D341Med (cell line): ENCODE data around the gene ALDH2.
"Not testable (repeated sequence)": the region's sequence is repeated elsewhere in the genome, so short reads cannot be mapped to it uniquely, and the experiment has no call there.

Experiments used
- DNase-seq: peaks from one replicate; pipeline ENCODE4 v3.0.0; 2012; ENCODE audit warnings: low spot score

Gene ALDH2

GRCh38 chr12:111788178-111788654 lies 21.5 kb downstream of the ALDH2 start:
- peak; percentile 37 for DNase-seq

- DNase-seq: no peak
These were observed 23.0 kb downstream of the ALDH2 start for GRCh38 chr12:111789779-111790178.

- no peak for DNase-seq
These were observed 24.8 kb downstream of the ALDH2 start for GRCh38 chr12:111791507-111791906.

DNA sequence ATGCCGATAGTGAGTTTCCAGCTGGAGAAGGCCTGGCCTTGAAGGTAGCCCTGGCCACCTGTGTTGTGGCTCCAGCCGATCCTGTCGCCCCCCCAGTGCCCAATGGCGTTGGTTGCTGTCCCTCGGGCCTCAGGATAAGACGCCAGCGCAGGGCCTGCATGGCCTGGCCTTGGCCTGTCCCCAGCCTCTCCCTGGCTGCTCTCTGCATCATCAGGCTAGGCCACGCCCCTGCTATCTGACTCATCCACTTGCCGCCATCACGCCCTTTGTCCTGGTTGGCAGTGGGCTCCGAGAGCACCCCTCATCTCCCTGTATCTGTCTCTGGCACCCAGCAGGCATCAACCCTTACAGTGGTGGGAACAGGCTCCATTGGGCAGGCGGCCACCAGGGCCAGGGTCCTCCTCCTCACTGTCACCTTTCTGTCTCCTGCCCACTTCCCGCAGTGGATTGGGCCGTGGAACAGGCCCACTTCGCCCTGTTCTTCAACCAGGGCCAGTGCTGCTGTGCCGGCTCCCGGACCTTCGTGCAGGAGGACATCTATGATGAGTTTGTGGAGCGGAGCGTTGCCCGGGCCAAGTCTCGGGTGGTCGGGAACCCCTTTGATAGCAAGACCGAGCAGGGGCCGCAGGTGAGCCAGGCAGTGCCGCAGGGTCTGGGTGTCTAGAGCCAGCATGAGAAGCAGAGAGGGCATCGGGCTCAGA lies 25.6 kb downstream of the ALDH2 start:
- no peak for DNase-seq

DNA sequence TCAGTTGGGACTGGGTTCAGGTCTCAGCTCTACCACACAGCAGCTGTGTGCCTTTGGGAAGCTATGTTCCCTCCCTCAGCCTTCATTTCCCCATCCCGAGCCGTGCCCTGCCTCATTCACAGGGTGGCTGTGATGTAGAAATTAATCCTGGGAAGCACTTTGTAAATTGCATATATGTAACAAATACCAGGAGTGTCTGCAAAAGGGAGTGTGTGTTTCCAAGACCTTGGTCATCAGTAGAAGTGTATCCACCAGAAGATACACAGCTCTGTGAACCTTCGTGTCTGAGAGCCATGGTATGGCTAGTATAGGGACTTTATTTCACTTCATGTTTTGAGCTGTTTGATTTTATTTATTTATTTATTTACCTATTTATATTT lies 26.1 kb downstream of the ALDH2 start:
- DNase-seq: no peak

- DNase-seq: no peak
These were observed 31.4 kb downstream of the ALDH2 start for GRCh38 chr12:111798182-111798581.

DNA sequence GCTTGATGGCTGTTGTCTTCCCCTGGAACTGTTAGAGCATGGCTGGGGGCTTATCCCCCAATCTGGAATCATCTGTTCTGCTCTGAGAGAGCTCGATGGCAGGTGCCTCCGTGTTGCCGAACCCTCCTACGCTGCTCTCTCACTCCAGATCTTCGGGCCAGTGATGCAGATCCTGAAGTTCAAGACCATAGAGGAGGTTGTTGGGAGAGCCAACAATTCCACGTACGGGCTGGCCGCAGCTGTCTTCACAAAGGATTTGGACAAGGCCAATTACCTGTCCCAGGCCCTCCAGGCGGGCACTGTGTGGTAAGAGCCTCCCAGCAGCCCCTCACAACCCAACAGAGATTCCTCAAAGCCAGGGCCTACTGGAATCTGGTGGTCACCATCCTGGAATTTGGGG lies 33.0 kb downstream of the ALDH2 start:
- no peak for DNase-seq

- no peak for DNase-seq
These were observed 36.4 kb downstream of the ALDH2 start for GRCh38 chr12:111803038-111803626.

GRCh38 chr12:111803851-111804250 lies 37.1 kb downstream of the ALDH2 start:
- no peak for DNase-seq

DNA sequence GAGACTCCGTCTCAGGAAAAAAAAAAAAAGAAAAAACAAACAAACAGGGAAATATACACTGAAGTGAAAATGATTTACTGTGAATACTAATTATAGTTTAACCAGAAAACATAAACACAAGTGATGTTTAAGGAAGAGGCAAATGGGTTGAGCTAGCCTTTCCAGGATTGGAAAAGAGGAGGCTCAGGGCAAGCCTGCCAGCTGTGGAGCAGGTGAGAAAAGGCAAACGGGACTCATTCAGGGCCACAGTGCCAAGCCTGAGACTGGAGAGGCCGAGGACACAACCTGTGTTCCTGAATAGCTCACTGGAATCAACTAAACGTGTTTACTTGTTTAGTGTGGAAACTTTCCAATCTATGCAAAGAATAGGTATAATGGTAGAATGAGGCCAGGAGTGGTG lies 39.6 kb downstream of the ALDH2 start:
- DNase-seq: no peak

DNA sequence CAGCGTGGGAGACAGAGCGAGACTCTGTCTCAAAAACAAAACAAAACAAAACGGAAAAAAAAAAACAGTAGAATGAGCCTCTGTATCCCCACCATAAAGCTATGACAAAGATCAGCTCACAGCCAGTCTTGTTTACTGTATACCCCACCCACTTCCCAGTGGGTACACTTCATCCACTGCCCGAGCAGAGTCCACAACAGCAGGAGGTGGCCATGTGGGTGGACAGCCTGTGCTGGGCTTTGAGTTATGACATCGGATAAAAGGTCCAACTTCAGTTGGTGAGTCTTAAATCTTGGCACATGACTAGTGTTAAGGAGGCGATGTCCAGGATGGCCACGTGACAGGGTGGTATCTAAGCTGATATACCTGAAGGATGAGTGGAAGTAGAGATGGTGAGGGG lies 40.5 kb downstream of the ALDH2 start:
- DNase-seq: no peak

GRCh38 chr12:111812881-111813741 lies 46.4 kb downstream of the ALDH2 start:
- peak; percentile 90 for DNase-seq

DNA sequence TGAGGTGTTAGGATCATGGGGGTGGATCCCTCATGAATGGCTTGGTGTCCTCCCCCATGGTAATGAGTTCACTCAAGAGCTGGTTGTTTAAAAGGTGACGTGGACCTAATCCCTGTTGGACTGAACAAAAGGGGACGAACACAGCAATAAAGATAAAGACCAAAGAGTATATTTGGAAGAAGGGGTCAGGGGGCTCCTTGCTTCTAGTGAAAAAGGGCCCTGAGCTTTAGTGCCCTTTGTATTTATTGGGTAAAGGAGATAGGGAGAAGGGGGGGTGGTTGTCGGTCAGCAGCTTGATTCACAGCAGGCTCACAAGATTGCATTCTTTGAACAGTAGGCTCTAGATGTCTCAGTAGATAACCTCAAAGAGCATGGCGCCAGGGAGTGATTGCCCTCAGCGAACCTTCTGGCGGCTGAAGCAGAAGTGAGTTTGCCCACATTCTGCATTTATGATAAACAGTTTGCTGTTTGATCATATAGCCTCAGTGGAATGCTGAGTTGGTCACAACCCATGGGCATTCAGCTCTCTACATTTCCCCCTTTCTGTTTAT lies 49.4 kb downstream of the ALDH2 start:
- no peak for DNase-seq

GRCh38 chr12:111816898-111817297 lies 50.2 kb downstream of the ALDH2 start:
- DNase-seq: not testable (repeated sequence)

DNA sequence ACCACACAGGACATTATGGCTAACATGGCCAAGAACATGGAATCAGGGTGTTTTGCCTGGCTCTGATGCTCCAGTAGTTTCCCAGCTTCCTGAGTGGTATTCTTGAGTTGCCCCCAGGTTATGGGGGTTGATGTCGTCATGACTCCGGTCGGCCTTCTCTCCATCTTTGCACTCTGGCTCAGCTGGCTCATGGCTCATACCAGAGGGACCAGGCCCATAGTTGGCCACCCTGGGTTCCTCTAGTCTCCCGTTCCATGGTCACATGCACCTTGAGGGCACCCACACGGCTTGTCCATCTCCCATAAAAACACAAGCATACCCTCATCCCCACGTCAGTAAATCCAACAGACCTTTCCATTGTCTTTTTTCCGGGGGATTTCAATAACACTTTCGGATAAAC lies 51.6 kb downstream of the ALDH2 start:
- no peak for DNase-seq

DNA sequence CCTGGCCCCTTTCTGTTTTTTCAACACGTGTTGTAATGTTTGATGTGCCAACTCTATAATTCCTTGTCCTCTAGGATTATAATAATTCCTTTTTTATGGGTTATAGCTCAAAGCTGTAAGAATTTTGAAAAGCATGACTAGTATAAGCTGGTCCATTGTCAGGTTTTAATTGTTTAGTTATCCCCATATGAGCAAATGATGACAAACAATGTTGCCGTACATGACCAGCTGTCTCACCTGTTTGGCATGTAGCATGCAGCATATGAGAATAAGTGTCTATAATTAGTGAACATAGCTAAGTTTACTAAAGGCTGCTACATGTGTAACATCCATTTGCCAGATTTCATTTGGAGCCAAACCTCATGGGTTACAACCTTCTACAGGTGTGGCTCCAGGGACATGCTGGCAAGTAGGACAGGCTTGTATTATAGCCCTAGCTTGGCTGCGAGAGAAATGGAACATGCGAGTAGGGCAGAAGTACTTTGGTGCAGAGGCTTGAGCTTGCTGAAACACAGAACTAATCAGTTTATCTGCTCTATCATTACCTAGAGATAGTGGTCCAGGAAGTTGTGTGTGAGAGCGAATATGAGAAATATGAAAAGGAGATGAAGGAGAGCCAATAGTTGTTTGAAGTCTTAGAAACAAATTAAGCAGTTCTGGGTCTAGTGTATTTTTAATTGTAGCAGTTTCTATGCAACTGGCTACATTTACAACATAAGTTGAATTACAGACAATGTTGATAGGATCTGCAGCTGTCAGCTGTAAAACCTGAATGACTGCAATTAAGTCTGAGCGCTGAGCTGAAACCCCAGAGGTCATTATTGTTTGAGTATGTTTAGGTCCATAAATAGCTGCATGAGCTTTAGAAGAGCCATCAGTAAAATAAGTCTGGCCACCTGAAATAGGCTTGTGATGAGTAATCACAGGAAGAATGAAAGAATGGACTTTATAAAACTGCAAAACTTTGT lies 52.7 kb downstream of the ALDH2 start:
- no peak for DNase-seq

DNA sequence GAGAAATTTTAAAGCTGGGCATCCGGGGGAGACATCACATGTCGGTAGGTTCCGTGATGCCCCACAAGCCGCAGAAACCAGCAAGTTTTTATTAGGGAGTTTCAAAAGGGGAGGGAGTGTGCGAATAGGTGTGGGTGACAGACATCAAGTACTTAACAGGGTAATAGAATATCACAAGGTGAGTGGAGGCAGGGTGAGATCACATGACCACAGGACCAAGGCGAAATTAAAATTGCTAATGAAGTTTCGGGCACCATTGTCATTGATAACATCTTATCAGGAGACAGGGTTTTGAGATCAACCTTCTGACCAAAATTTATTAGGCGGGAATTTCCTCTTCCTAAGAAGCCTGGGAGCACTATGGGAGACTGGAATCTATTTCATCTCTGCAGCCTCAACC lies 54.1 kb downstream of the ALDH2 start:
- not testable (repeated sequence) for DNase-seq

- no peak for DNase-seq
These were observed 56.2 kb downstream of the ALDH2 start for GRCh38 chr12:111822886-111823285.

DNA sequence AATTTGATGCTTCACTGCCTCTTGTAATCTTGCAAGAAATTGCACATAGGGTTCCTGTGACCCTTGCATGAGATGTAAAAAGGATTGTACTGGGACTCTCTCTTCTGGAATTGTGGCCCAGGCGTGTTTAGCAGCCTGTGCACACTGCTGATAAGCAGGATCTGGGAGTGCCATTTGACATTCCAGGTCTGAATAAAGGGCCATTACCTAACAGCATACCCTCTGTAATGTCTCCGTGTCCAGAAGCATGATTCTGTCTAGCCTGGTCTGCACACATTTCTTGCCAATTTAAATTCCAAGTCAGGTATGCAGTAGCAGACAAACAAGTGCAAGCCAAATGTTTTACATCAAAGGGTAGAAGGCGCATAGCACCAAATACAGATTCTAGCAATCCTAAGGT lies 57.2 kb downstream of the ALDH2 start:
- DNase-seq: no peak

- not testable (repeated sequence) for DNase-seq
These were observed 57.6 kb downstream of the ALDH2 start for GRCh38 chr12:111824312-111824711.

- no peak for DNase-seq
These were observed 58.8 kb downstream of the ALDH2 start for GRCh38 chr12:111825509-111825908.
